ENCODE data around the gene DENND1A.

Gene DENND1A

GRCh38 chr9:123784518-123784917 lies 145.4 kb downstream of the DENND1A start:
- no peak overlapping the region for H3K4me3 ChIP-seq (ENCODE audit: low read depth, low read length)
- H3K9me3 ChIP-seq (ENCODE audit: control insufficient read depth, low read length) = no peaks in the 10 kb centered on the region
- no peak overlapping the region for H3K9ac ChIP-seq

GRCh38 chr9:123778232-123778902 lies 151.6 kb downstream of the DENND1A start:
- TF ChIP-seq CTCF (IDR thresholded peaks at IDR 0.05) = no peak
- Histone ChIP-seq H3K4me1 (no peaks in the 10 kb centered on the region), H3K36me3 (ENCODE audit: control insufficient read depth, insufficient read depth, low read length) (no peaks in the 10 kb centered on the region), H3K9ac (no peak overlapping the region), H3K27ac (no peak overlapping the region), H3K9me3 (ENCODE audit: control insufficient read depth, low read length) (no peaks in the 10 kb centered on the region), H3K79me2 (no peaks in the 10 kb centered on the region), H3K4me3 (ENCODE audit: low read depth, low read length) (no peak overlapping the region), H2AFZ (no peak overlapping the region), H3K27me3 (ENCODE audit: control insufficient read depth, insufficient read depth, low read length) (no peaks in the 10 kb centered on the region), H3K4me2 (ENCODE audit: low read length) (no peak overlapping the region)

More at GRCh38 chr9:123784518-123784917, 145.4 kb downstream of the DENND1A start:
- no peak overlapping the region for H3K4me2 ChIP-seq (ENCODE audit: low read length)
- H3K27me3 ChIP-seq (ENCODE audit: control insufficient read depth, insufficient read depth, low read length) = no peaks in the 10 kb centered on the region
- no peaks in the 10 kb centered on the region for H3K4me1 ChIP-seq
- no peak for TF ChIP-seq CTCF (IDR thresholded peaks at IDR 0.05)
- no peaks in the 10 kb centered on the region for H3K79me2 ChIP-seq
- H3K36me3 ChIP-seq (ENCODE audit: control insufficient read depth, insufficient read depth, low read length) = no peaks in the 10 kb centered on the region
- no peak overlapping the region for H2AFZ ChIP-seq
- no peak overlapping the region for H3K27ac ChIP-seq

- H3K4me2 ChIP-seq (ENCODE audit: low read length) = no peak overlapping the region
- TF ChIP-seq CTCF (IDR thresholded peaks at IDR 0.05) = no peak
- no peak overlapping the region for H2AFZ ChIP-seq
- H3K27me3 ChIP-seq (ENCODE audit: control insufficient read depth, insufficient read depth, low read length) = no peaks in the 10 kb centered on the region
- no peaks in the 10 kb centered on the region for H3K36me3 ChIP-seq (ENCODE audit: control insufficient read depth, insufficient read depth, low read length)
- no peaks in the 10 kb centered on the region for H3K9me3 ChIP-seq (ENCODE audit: control insufficient read depth, low read length)
- no peak overlapping the region for H3K27ac ChIP-seq
- H3K9ac ChIP-seq = no peak overlapping the region
- no peak overlapping the region for H3K4me3 ChIP-seq (ENCODE audit: low read depth, low read length)
- H3K4me1 ChIP-seq = no peaks in the 10 kb centered on the region
- H3K79me2 ChIP-seq = no peaks in the 10 kb centered on the region
Measured at GRCh38 chr9:123776708-123777537, 153.0 kb downstream of the DENND1A start.

- Histone ChIP-seq H3K4me3 (ENCODE audit: low read depth, low read length) (no peak overlapping the region), H3K27me3 (ENCODE audit: control insufficient read depth, insufficient read depth, low read length) (no peaks in the 10 kb centered on the region), H3K79me2 (no peaks in the 10 kb centered on the region), H3K9me3 (ENCODE audit: control insufficient read depth, low read length) (no peaks in the 10 kb centered on the region), H3K27ac (no peak overlapping the region), H3K4me1 (no peaks in the 10 kb centered on the region), H3K9ac (no peak overlapping the region), H3K36me3 (ENCODE audit: control insufficient read depth, insufficient read depth, low read length) (no peaks in the 10 kb centered on the region), H2AFZ (no peak overlapping the region), H3K4me2 (ENCODE audit: low read length) (no peak overlapping the region)
- no peak for TF ChIP-seq CTCF (IDR thresholded peaks at IDR 0.05)
Measured at GRCh38 chr9:123775289-123776284, 154.3 kb downstream of the DENND1A start.
